Testis (tissue), 3 donors: ENCODE measurements around the gene ALOX15. TPM values are rescaled to one million over a fixed set of nuclear protein-coding genes. Genes with fewer than 3 reads are reported as not detected.

Experiments used
- DNase-seq: peaks from one replicate; pipeline ENCODE4 v3.0.0-alpha.2; 2019
- H3K27ac ChIP-seq, 2 donors: fragments of 200-600 bp; sonication (generic); one replicate each; pipeline ENCODE4 v1.5.1; 2019
- H3K27me3 ChIP-seq: fragments of 200-600 bp; sonication (generic); one replicate; pipeline ENCODE4 v1.5.1; 2019
- H3K36me3 ChIP-seq: fragments of 200-600 bp; sonication (generic); one replicate; pipeline ENCODE4 v1.5.1; 2017; ENCODE audit warnings: low read depth; ENCODE audit errors: missing control alignments
- H3K4me1 ChIP-seq: fragments of 200-600 bp; sonication (generic); one replicate; pipeline ENCODE4 v1.5.1; 2019
- H3K4me3 ChIP-seq, 2 donors: fragments of 200-600 bp; sonication (generic); one replicate each; pipeline ENCODE4 v1.5.1; 2017 to 2019
- H3K9me3 ChIP-seq: fragments of 200-600 bp; sonication (generic); one replicate; pipeline ENCODE4 v1.5.1; 2017
- POLR2A ChIP-seq: fragments of 450-650 bp; IDR thresholded peaks from one replicate; pipeline ENCODE4 v1.6.1; 2017; ENCODE audit warnings: antibody characterized with exemption, mild to moderate bottlenecking, moderate library complexity
- WGBS, 2 donors: methylation state at CpG; one replicate each; pipeline ENCODE4 v1.1.5; 2018; 5-methylcytosine and 5-hydroxymethylcytosine counted together
- intact Hi-C: fragments of 100-400 bp; cut with DNase I; formaldehyde crosslinking; loops from one replicate; pipeline ENCODE4 v1.15.1; 2023; ENCODE audit warnings: low total_unique reads
- polyA plus RNA-seq: library from polyadenylated mRNA; stranded (reverse); fragments of 350-450 nt; fragmentation: Illumina TruSeq; extraction: RNeasy Lipid Tissue Mini Kit (QIAGEN cat#74804); gene quantifications from one replicate; pipeline ENCODE4 v1.2.3, GENCODE V29; 2014; ENCODE audit warnings: low read depth, low replicate concordance; ENCODE audit not compliant: insufficient read depth
- total RNA-seq, 2 donors: library from RNA; depleted of rRNA; stranded (reverse); fragments of >200 nt; gene quantifications; one replicate each; pipeline ENCODE4 v1.2.3, GENCODE V29; 2016
- TF ChIP-seq, protein P1 (sequence below), 3 experiments: fragments of 450-650 bp in 2 of 3; fragments of 200-600 bp in 1 of 3; sonication (generic) in 1 of 3; IDR thresholded peaks; one replicate each; pipeline ENCODE4 v1.5.1; 2016 to 2019; ENCODE audit warnings: antibody characterized with exemption in 3 of 3, mild to moderate bottlenecking in 2 of 3, moderate library complexity in 1 of 3

The ALOX15 gene
- total and polyA plus RNA-seq, 3 donors from 2014 or later, result 1.3 to 5.2 (median 2.4) TPM

- no peak overlapping the region for H3K4me3 ChIP-seq
- TF ChIP-seq, protein P1, sequence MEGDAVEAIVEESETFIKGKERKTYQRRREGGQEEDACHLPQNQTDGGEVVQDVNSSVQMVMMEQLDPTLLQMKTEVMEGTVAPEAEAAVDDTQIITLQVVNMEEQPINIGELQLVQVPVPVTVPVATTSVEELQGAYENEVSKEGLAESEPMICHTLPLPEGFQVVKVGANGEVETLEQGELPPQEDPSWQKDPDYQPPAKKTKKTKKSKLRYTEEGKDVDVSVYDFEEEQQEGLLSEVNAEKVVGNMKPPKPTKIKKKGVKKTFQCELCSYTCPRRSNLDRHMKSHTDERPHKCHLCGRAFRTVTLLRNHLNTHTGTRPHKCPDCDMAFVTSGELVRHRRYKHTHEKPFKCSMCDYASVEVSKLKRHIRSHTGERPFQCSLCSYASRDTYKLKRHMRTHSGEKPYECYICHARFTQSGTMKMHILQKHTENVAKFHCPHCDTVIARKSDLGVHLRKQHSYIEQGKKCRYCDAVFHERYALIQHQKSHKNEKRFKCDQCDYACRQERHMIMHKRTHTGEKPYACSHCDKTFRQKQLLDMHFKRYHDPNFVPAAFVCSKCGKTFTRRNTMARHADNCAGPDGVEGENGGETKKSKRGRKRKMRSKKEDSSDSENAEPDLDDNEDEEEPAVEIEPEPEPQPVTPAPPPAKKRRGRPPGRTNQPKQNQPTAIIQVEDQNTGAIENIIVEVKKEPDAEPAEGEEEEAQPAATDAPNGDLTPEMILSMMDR (IDR thresholded peaks at IDR 0.05), result no peak
- TF ChIP-seq POLR2A, result no peak
- no peaks in the 10 kb centered on the region for H3K9me3 ChIP-seq
- WGBS, 2 donors, result 82 to 86% methylated on average over 11 of the region's 11 CpGs
- H3K27me3 ChIP-seq, result no peaks in the 10 kb centered on the region
- H3K36me3 ChIP-seq, result no peaks in the 10 kb centered on the region
- intact Hi-C loops, result no loop called here
- peaks cover 5% of the 10 kb centered on the region for H3K4me1 ChIP-seq
- H3K27ac ChIP-seq, result no peak overlapping the region
- no peak for DNase-seq
Measured at GRCh38 chr17:4673169-4673568, 31.7 kb upstream of the ALOX15 start.

DNA sequence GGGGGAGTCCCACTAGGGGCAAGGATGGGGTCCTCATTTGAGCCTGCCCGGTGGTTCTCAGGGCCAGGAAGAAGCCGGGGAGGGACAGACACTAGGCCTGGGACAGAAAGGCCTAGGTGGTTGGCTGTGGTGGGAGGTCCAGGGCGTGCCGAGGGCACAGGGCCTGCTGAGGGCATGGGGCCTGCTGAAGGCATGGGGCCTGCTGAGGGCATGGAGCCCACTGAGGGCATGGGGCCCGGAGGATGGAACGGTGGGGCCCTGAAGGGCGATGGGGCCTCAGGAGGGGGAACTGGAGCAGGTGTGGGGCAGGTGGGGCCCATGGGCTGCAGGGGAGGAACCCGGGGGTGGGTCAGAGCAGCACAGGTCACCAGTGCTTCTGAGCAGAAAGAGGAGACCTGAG is 31.3 kb upstream of the ALOX15 start:
- Histone ChIP-seq H3K4me3 (no peak overlapping the region), H3K4me1 (peaks cover 5% of the 10 kb centered on the region), H3K9me3 (no peaks in the 10 kb centered on the region), H3K27me3 (no peaks in the 10 kb centered on the region), H3K27ac (no peak overlapping the region), H3K36me3 (no peaks in the 10 kb centered on the region)
- DNase-seq, result no peak
- 82 to 86% methylated on average over 6 to 8 of the region's 8 CpGs for WGBS, 2 donors
- TF ChIP-seq, protein P1 (IDR thresholded peaks at IDR 0.05), result no peak
- TF ChIP-seq POLR2A, result no peak
- intact Hi-C loops, result no loop called here

DNA sequence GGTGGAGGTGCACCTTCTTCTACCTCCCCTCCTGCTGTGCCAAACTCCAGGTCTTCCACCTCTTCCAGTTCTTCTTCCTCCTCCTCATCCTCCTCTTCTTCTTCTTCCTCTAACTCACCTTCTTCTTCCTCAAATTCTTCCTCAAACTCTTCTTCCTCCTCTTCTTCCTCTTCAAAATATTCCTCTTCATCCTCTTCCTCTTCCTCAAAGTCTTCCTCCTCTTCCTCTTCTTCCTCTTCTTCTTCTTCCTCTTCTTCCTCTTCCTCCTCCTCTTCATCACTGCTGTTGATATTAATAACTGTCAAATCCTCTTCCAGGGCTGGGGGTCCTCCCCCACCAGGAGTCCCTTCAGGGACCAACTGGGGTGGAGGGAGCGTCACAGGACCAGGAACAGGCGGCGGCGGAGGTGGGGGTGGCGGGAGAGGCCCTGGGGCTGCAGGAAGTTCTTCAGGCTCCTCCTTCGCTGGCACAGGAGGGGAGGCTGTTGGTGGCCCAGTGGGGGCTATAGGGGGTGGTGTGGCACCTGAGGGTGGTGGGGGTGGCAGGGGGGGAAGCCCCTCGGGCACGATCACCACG is 30.7 kb upstream of the ALOX15 start:
- no peak overlapping the region for H3K27ac ChIP-seq
- H3K4me1 ChIP-seq, result peaks cover 5% of the 10 kb centered on the region
- H3K36me3 ChIP-seq, result no peaks in the 10 kb centered on the region
- TF ChIP-seq POLR2A, result no peak
- TF ChIP-seq, protein P1 (IDR thresholded peaks at IDR 0.05), result no peak
- H3K27me3 ChIP-seq, result no peaks in the 10 kb centered on the region
- no peak for DNase-seq
- H3K9me3 ChIP-seq, result no peaks in the 10 kb centered on the region
- intact Hi-C loops, result no loop called here
- no peak overlapping the region for H3K4me3 ChIP-seq
- WGBS, 2 donors, result 97% methylated on average over 8 to 9 of the region's 9 CpGs

DNA sequence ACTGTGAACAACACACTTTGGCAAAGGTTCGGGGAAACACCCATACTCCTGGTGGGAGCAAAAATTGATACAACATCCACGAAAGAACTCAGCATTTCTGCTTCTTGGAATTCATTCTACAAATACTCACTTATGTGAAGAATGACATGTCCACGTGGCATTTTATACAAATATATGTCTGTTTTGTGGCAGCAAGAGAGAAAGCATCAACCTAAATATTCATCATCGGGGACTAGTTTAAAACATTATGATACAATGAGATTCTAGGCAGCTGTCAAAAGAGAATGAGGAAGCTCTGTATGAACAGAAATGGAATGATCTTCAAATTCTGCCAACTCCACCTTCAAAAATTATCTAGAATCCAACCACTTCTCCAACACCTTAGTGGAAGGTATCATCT is 25.7 kb upstream of the ALOX15 start:
- intact Hi-C loops, result no loop called here
- no peaks in the 10 kb centered on the region for H3K36me3 ChIP-seq
- 74 to 78% methylated on average over 4 of the region's 4 CpGs for WGBS, 2 donors
- H3K4me1 ChIP-seq, result no peaks in the 10 kb centered on the region
- TF ChIP-seq, protein P1 (IDR thresholded peaks at IDR 0.05), result no peak
- TF ChIP-seq POLR2A, result no peak
- H3K27me3 ChIP-seq, result no peaks in the 10 kb centered on the region
- DNase-seq, result no peak
- H3K4me3 ChIP-seq, result no peak overlapping the region
- H3K9me3 ChIP-seq, result no peaks in the 10 kb centered on the region
- no peak overlapping the region for H3K27ac ChIP-seq

- H3K36me3 ChIP-seq, result no peaks in the 10 kb centered on the region
- H3K4me3 ChIP-seq, result no peak overlapping the region
- TF ChIP-seq, protein P1 (IDR thresholded peaks at IDR 0.05), result no peak
- TF ChIP-seq POLR2A, result no peak
- WGBS, 2 donors, result 76 to 85% methylated on average over 5 of the region's 5 CpGs
- intact Hi-C loops, result no loop called here
- no peak overlapping the region for H3K27ac ChIP-seq
- H3K27me3 ChIP-seq, result no peaks in the 10 kb centered on the region
- no peaks in the 10 kb centered on the region for H3K4me1 ChIP-seq
- no peaks in the 10 kb centered on the region for H3K9me3 ChIP-seq
- DNase-seq, result no peak
Measured at GRCh38 chr17:4666296-4666695, 24.8 kb upstream of the ALOX15 start.
